Superior temporal gyrus (tissue), 1 donor: ENCODE measurements around the gene CACNA1H.
"Not testable (repeated sequence)": the region's sequence is repeated elsewhere in the genome, so short reads cannot be mapped to it uniquely, and the experiment has no call there.

Experiments used
- DNase-seq: peaks from one replicate; pipeline ENCODE4 v3.0.0-alpha.2; 2016; ENCODE audit errors: extremely low spot score

Gene CACNA1H

DNA sequence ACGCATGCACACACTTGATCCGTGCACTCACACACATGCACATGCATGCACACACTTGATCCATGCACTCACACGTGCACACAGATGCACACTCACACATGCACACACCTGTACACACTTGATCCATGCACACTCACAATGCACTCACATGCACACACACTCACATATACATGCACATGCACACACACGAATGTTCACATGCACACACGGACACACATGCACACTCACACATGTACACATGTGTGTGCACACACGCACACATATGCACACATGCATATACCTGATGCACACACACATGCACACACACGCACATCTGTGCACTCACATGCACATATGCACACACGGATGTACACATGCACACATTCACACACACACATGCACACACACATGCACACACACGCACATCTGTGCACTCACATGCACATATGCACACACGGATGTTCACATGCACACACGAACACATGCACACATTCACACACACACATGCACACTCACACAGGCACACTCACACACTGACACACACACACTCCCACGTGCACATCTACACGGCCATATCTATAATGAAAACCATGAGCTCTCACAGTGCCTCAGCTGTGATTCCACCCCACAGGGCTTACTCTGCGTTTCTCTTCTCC is 95.1 kb downstream of the CACNA1H start:
- not testable (repeated sequence) for DNase-seq

DNA sequence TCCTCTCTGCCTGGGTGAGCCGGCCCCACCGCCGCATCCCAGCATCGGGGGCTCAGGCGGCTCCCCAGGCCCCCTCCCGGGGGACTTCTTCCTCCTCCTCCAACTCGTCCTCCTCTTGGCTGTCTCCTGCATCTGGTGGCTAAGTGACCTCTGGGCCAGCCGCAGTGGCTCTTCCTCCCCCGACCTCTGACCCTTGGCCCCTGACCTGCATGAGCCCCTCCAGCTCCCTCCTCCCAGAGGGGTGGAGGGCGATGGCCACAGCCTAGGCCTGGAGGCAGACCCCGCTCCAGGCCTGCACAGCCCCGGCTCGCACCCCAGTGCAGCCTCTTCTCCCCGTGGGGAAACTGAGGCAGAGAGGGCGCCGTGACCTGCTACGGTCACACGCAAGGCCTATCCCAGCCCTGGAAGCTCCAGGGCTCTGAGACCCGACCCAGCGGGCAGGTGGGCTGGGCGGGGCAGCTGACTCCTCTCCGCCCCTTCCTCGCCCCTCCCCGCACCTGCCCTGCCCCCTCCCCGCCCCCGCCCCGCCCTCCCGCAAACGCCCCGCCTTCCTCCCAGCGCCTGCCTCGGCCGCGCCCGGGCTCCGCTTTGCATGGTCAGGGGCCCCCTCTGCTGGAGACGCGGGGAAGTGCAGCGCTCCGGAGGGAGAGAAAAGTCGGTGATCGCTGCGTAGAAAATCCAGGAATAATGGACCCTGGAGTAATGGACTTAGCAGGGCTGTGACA is 96.3 kb downstream of the CACNA1H start:
- DNase-seq = not testable (repeated sequence)

DNA sequence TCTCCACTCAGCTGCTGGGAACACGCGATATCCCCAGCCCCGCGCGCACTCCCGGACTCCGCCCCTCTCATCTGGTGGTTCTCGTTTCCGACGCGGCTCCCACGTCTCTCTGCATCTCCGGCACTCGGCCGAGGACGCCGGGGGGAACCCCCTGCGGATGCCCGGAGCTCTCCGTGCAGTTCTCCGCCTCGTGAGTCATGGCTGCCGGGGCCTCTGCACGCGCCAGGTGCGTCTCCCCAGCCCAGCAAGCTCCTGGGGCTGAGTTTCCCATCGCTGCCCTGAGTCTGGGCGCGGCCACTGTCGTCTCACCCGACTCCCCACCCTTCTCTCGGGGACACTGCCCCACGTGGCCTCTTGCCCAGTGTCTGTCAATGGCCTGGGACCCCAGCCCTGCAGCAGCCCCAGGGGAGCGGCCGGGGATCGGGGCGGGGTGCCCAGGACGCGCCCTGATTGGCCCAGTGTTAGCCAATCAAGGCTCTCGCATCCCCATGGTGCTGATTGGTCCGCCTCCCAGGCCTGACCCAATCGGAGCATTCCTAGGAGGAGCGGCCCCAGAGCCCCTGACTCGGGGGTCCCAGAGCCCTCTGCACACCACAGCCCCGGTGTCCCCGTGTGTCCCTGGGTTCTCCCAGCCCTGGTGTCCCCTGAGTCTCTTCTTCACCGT is 100.9 kb downstream of the CACNA1H start:
- not testable (repeated sequence) for DNase-seq

- not testable (repeated sequence) for DNase-seq
Observed at GRCh38 chr16:1254821-1255220, 101.9 kb downstream of the CACNA1H start.

- DNase-seq = not testable (repeated sequence)
Observed at GRCh38 chr16:1255276-1256122, 102.6 kb downstream of the CACNA1H start, which contains the start of gene TPSD1. Gene TPSD1, plus strand, starts transcription at chr16:1256069. Its CDS starts 212 bp downstream, at chr16:1256281.

GRCh38 chr16:1256296-1256873 is 103.5 kb downstream of the CACNA1H start:
- DNase-seq = not testable (repeated sequence)

GRCh38 chr16:1256874-1257322 is 104.0 kb downstream of the CACNA1H start:
- no peak for DNase-seq

GRCh38 chr16:1257561-1258224 is 104.8 kb downstream of the CACNA1H start:
- DNase-seq = no peak

- DNase-seq = no peak
Observed at GRCh38 chr16:1258225-1258600, 105.3 kb downstream of the CACNA1H start.

- no peak for DNase-seq
Observed at GRCh38 chr16:1258906-1259759, 106.2 kb downstream of the CACNA1H start.

DNA sequence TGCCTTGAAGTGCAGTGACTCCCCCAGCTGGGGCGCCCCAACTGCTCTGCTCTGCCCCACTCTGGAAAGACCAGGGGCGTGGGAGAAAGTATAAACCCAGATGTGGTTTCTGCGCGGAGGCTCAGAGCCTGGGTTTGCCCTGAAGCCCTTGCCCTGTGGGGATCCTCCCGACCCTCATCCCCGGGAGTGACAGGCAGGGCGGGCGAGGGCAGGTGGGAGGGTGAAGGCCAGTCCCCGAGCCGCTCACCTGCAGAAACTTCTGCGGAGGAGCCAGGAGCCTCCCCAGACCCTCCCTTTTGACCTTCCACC is 106.8 kb downstream of the CACNA1H start:
- no peak for DNase-seq

GRCh38 chr16:1260101-1260680 is 107.3 kb downstream of the CACNA1H start:
- DNase-seq = no peak

DNA sequence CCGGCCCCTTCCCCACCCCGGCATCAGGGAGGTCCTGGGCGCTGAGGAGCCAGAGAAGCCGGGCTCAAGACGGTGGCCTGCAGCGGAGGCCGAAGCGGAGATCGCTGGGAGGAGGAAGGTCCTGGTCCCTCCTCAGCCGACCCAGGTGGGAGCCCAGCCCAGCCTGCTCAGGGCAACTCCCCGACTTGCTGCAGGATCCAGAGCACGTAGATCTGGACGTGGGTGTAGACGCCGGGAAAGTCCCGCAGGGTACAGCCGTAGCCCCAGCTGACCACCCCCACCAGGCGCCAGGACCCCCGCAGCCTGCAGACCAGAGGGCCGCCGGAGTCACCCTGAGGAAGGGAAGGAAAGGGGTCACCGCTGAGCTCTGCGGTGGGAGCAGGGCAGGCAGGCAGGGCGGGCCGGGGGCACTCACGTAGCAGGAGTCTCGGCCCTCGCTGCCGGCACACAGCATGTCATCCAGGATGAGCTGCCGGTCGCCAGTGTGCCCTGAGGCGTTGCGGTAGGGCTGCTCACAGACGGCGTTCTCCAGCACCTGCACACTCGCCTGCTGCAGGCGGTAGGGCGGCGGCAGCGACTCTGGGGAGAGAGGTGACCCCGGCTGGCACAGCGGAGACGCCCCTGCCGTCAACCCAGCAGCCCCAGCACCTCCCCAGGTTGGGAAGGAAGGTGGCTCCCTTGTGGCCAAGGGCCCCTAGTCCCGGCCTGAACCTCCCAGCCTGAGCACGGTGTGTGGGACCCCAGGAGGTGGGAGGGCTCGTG is 108.4 kb downstream of the CACNA1H start:
- DNase-seq = no peak

- DNase-seq = no peak
Observed at GRCh38 chr16:1262210-1262845, 109.4 kb downstream of the CACNA1H start.

- no peak for DNase-seq
Observed at GRCh38 chr16:1262846-1263221, 109.9 kb downstream of the CACNA1H start.

DNA sequence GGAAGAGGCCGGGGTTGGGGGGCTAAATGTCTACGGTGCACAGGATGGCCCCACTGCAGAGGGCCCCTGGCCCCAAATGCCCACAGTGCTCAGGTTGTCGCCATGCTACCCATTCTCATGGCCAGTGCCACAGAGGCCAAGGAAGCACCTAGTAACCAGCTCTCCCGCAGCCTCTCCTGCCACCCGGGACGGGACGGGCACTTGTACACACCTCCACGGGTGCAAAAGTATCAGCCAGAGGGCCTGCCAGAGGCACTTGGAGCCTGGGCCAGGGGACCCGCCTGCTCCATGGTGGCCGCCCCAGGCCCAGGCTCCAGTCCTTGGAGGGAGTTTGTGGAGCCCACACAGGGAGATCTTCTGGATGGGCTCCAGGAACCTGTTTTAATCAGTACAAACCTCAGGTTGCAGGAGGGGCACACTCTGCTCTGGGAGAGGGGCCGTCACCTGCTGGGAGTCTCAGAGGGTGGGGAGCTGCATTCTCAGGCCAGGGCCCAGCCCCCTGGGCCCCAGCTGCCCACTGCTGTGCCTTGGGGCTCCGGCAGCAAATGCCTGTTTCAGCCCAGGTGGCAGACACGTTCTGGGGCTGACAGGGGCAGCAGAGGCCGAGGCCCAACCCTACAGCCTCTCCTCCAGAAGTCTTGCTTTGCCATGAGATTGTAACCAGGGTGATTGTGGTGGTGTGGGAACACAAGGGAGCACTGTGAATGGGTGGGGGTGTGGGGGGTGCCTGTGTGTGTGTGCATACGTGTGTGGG is 110.9 kb downstream of the CACNA1H start:
- DNase-seq = no peak

DNA sequence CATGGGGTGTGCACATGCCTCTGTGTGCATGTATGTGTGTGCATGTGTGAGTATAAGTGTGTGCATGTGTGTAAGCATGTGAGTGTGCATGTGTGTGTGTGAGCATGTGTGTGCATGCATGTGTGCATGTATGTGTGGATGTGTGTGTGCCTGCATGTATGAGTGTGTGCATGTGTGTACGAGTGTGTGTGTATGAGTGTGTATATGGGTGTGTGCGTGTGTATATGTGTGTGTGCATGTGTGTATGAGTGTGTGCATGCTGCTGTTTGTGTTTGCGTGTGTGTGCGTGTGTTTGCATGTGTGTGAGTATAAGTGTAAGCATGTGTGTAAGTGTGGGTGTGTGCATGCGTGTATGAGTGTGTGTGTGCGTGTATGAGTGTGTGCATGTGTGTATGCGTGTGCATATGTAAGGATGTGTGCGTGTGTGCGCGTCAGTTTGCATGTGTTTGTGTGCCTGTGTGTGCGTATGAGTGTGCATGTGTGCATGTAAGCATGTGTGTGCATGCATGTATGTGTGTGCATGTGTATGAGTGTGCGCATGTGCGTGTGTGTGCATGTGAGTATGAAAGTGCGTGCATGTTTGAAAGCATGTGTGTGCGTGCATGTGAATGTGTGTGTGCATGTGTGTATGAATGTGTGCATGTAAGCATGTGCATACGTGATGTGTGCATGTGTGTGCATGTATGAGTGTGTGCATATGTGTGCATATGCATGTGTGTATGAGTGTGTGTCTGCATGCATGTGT is 111.6 kb downstream of the CACNA1H start:
- DNase-seq = no peak
